ENCODE results near the gene GTF3C5. TPM values are rescaled to one million over a fixed set of nuclear protein-coding genes. Genes with fewer than 3 reads are reported as not detected.
"Not testable (repeated sequence)": the region's sequence is repeated elsewhere in the genome, so short reads cannot be mapped to it uniquely, and the experiment has no call there.

Gene GTF3C5
- total RNA-seq, 1 donor from 2014 or later = 95.2 TPM

- not testable (repeated sequence) for DNase-seq; H3K4me1 Mint-ChIP-seq (ENCODE audit: low read depth, unreplicated experiment); H3K4me3 Mint-ChIP-seq (ENCODE audit: unreplicated experiment); H3K27me3 Mint-ChIP-seq (ENCODE audit: unreplicated experiment); H3K36me3 Mint-ChIP-seq (ENCODE audit: unreplicated experiment); H3K27ac Mint-ChIP-seq (ENCODE audit: unreplicated experiment); H3K9me3 Mint-ChIP-seq (ENCODE audit: unreplicated experiment)
These were observed 51.3 kb downstream of the GTF3C5 start for GRCh38 chr9:133081957-133082644.

GRCh38 chr9:133083688-133084087, 52.9 kb downstream of the GTF3C5 start:
- not testable (repeated sequence) for H3K9me3 Mint-ChIP-seq (ENCODE audit: unreplicated experiment); H3K27ac Mint-ChIP-seq (ENCODE audit: unreplicated experiment); H3K36me3 Mint-ChIP-seq (ENCODE audit: unreplicated experiment); H3K4me1 Mint-ChIP-seq (ENCODE audit: low read depth, unreplicated experiment); DNase-seq; H3K4me3 Mint-ChIP-seq (ENCODE audit: unreplicated experiment); H3K27me3 Mint-ChIP-seq (ENCODE audit: unreplicated experiment)

- H3K36me3 Mint-ChIP-seq (ENCODE audit: unreplicated experiment); H3K27ac Mint-ChIP-seq (ENCODE audit: unreplicated experiment); H3K9me3 Mint-ChIP-seq (ENCODE audit: unreplicated experiment); DNase-seq; H3K4me3 Mint-ChIP-seq (ENCODE audit: unreplicated experiment): not testable (repeated sequence)
- Mint-ChIP-seq H3K27me3 (ENCODE audit: unreplicated experiment) (peaks cover 13% of the 10 kb centered on the region), H3K4me1 (ENCODE audit: low read depth, unreplicated experiment) (peaks cover 17% of the 10 kb centered on the region)
These were observed 55.5 kb downstream of the GTF3C5 start for GRCh38 chr9:133086212-133086860.

GRCh38 chr9:133086894-133087293, 56.1 kb downstream of the GTF3C5 start:
- Mint-ChIP-seq H3K36me3 (ENCODE audit: unreplicated experiment) (no peaks in the 10 kb centered on the region), H3K4me3 (ENCODE audit: unreplicated experiment) (no peak overlapping the region), H3K27ac (ENCODE audit: unreplicated experiment) (no peak overlapping the region), H3K27me3 (ENCODE audit: unreplicated experiment) (peaks cover 13% of the 10 kb centered on the region), H3K4me1 (ENCODE audit: low read depth, unreplicated experiment) (peaks cover 21% of the 10 kb centered on the region), H3K9me3 (ENCODE audit: unreplicated experiment) (peaks cover 9% of the 10 kb centered on the region)
- no peak for TF ChIP-seq CTCF (IDR thresholded peaks at IDR 0.05; ENCODE audit: partially characterized antibody, unreplicated experiment)
- no peak for DNase-seq

- peak overlapping the region; percentile 30 for H3K4me3 Mint-ChIP-seq (ENCODE audit: unreplicated experiment)
- peaks cover 21% of the 10 kb centered on the region for H3K4me1 Mint-ChIP-seq (ENCODE audit: low read depth, unreplicated experiment)
- H3K27me3 Mint-ChIP-seq (ENCODE audit: unreplicated experiment) = peaks cover 15% of the 10 kb centered on the region
- no peaks in the 10 kb centered on the region for H3K36me3 Mint-ChIP-seq (ENCODE audit: unreplicated experiment)
- peaks cover 11% of the 10 kb centered on the region for H3K9me3 Mint-ChIP-seq (ENCODE audit: unreplicated experiment)
- DNase-seq = peak; percentile 78
- TF ChIP-seq CTCF (IDR thresholded peaks at IDR 0.05; ENCODE audit: partially characterized antibody, unreplicated experiment) = no peak
- peak overlapping the region; percentile 48 for H3K27ac Mint-ChIP-seq (ENCODE audit: unreplicated experiment)
These were observed 56.8 kb downstream of the GTF3C5 start for GRCh38 chr9:133087429-133088145.

GRCh38 chr9:133088146-133088750, 57.5 kb downstream of the GTF3C5 start:
- Mint-ChIP-seq H3K27me3 (ENCODE audit: unreplicated experiment) (peaks cover 15% of the 10 kb centered on the region), H3K36me3 (ENCODE audit: unreplicated experiment) (no peaks in the 10 kb centered on the region), H3K4me1 (ENCODE audit: low read depth, unreplicated experiment) (peaks cover 21% of the 10 kb centered on the region), H3K27ac (ENCODE audit: unreplicated experiment) (no peak overlapping the region), H3K9me3 (ENCODE audit: unreplicated experiment) (peaks cover 11% of the 10 kb centered on the region), H3K4me3 (ENCODE audit: unreplicated experiment) (no peak overlapping the region)
- TF ChIP-seq CTCF (IDR thresholded peaks at IDR 0.05; ENCODE audit: partially characterized antibody, unreplicated experiment) = no peak
- DNase-seq = no peak

All from glutamatergic neuron (in vitro differentiated cells).